Measurements from ENCODE around the gene HPDL. TPM values are rescaled to one million over a fixed set of nuclear protein-coding genes. Genes with fewer than 3 reads are reported as not detected.

The HPDL gene
- total RNA-seq, 2 donors from 2014 or later: 0.38 to 0.83 TPM

Other genes with a start within 250 kb of the HPDL start
- 1 to 10 TPM; 1.9 to 2.4 TPM for gene ZSWIM5, start 120.3 kb upstream of the HPDL start, total RNA-seq
- 1 to 10 TPM; 5.8 to 7.0 TPM for gene TOE1, start 13.3 kb downstream of the HPDL start, total RNA-seq
- gene MUTYH, start 13.5 kb downstream of the HPDL start, total RNA-seq: 10 to 100 TPM; 15.1 to 15.7 TPM
- gene TESK2, start 164.3 kb downstream of the HPDL start, total RNA-seq: 1 to 10 TPM; 2.8 to 3.0 TPM
- gene CCDC163, start 173.2 kb downstream of the HPDL start, total RNA-seq: 1 to 10 TPM; 2.5 to 2.9 TPM
- 1 to 10 TPM; 2.8 to 3.9 TPM for gene MMACHC, start 173.4 kb downstream of the HPDL start, total RNA-seq
- 100 to 1,000 TPM; 255 to 329 TPM for gene PRDX1, start 195.0 kb downstream of the HPDL start, total RNA-seq
- 100 to 1,000 TPM in 1 of 2 donors, 10 to 100 TPM in 1; 97.2 to 119 TPM for gene AKR1A1, start 223.9 kb downstream of the HPDL start, total RNA-seq